GM12878 (cell line): Measurements from ENCODE around the gene OPA1. TPM values are rescaled to one million over a fixed set of nuclear protein-coding genes. Genes with fewer than 3 reads are reported as not detected.

Source experiments
- BHLHE40 ChIP-seq, 2 experiments: fragments of 450-650 bp in 1 of 2; IDR thresholded peaks; 2 replicates each; pipeline ENCODE4 v1.6.1; 2011 to 2017; ENCODE audit warnings: low read depth in 2 of 2, borderline replicate concordance in 1 of 2, improper control_type of control experiment in 1 of 2, low read length in 1 of 2, mild to moderate bottlenecking in 1 of 2
- CHD2 ChIP-seq: IDR thresholded peaks from 2 replicates; pipeline ENCODE4 v1.6.1; 2011; ENCODE audit warnings: low read depth, low read length, improper control_type of control experiment, borderline replicate concordance
- IKZF2 ChIP-seq, 2 experiments: fragments of 450-650 bp; IDR thresholded peaks; 2 replicates each; pipeline ENCODE4 v1.6.1; 2017; ENCODE audit warnings: mild to moderate bottlenecking in 2 of 2, moderate library complexity in 2 of 2
- MTA3 ChIP-seq: IDR thresholded peaks from 2 replicates; pipeline ENCODE4 v1.6.1; 2012; ENCODE audit warnings: low read length, inconsistent platforms, borderline replicate concordance
- MYC ChIP-seq: IDR thresholded peaks from 2 replicates; pipeline ENCODE4 v1.6.1; 2011; ENCODE audit warnings: mild to moderate bottlenecking, low read length, moderate library complexity, inconsistent platforms; ENCODE audit not compliant: insufficient read depth, insufficient replicate concordance, insufficient read length, severe bottlenecking
- NBN ChIP-seq: fragments of 450-650 bp; IDR thresholded peaks from 2 replicates; pipeline ENCODE4 v1.6.1; 2016
- NFXL1 ChIP-seq: fragments of 450-650 bp; IDR thresholded peaks from 2 replicates; pipeline ENCODE4 v1.6.1; 2017; ENCODE audit warnings: antibody characterized with exemption, mild to moderate bottlenecking, borderline replicate concordance
- NR2C1 ChIP-seq: fragments of 450-650 bp; IDR thresholded peaks from 2 replicates; pipeline ENCODE4 v1.6.1; 2017; ENCODE audit warnings: antibody characterized with exemption, mild to moderate bottlenecking, moderate library complexity
- SREBF1 ChIP-seq: IDR thresholded peaks from 2 replicates; pipeline ENCODE4 v1.6.1; 2012; ENCODE audit warnings: mild to moderate bottlenecking, low read length
- STAT3 ChIP-seq: IDR thresholded peaks from 2 replicates; pipeline ENCODE4 v1.6.1; 2011; ENCODE audit warnings: low read depth, low read length, improper control_type of control experiment
- polyA plus RNA-seq, 11 experiments: library from polyadenylated mRNA; depleted of rRNA in 4 of 11; unstranded in 6 of 11; stranded (reverse) in 5 of 11; fragments of >200 nt; fragmentation: Nextera tagmentation in 4 of 11; fragmentation: Illumina TruSeq in 1 of 11; extraction: Ambion mirVana in 4 of 11; extraction: Trizol in 1 of 11; gene quantifications; 1 replicate in 1 of 11; 2 replicates in 10 of 11; pipeline versions ENCODE4 v1.2.1 to v1.2.3, GENCODE V29; 2011 to 2016; ENCODE audit warnings: inconsistent platforms in 2 of 11, missing spikeins in 2 of 11, low read depth in 1 of 11
- total RNA-seq, 4 experiments: library from RNA; depleted of rRNA in 3 of 4; stranded (reverse); fragments of >200 nt in 3 of 4; fragmentation: Illumina TruSeq in 1 of 4; extraction: Trizol in 1 of 4; gene quantifications; 2 replicates each; pipeline versions ENCODE4 v1.2.1 to v1.2.3, GENCODE V29; 2013 to 2021
- TF ChIP-seq, protein P1 (sequence below): fragments of 450-650 bp; IDR thresholded peaks from 2 replicates; pipeline ENCODE4 v1.6.1; 2014; ENCODE audit warnings: mild to moderate bottlenecking
- TF ChIP-seq, protein P2 (sequence below): IDR thresholded peaks from 2 replicates; pipeline ENCODE4 v1.6.1; 2011; ENCODE audit warnings: borderline replicate concordance, low read depth, mild to moderate bottlenecking, moderate library complexity, low read length; ENCODE audit not compliant: insufficient read depth, poor library complexity, severe bottlenecking
- TF ChIP-seq, protein P3 (sequence below): fragments of 150-350 bp; IDR thresholded peaks from 2 replicates; pipeline ENCODE4 v1.6.1; 2016; ENCODE audit warnings: low read depth, low read length
- TF ChIP-seq, protein P4 (sequence below): fragments of 450-650 bp; IDR thresholded peaks from 2 replicates; pipeline ENCODE4 v1.6.1; 2016; ENCODE audit warnings: mild to moderate bottlenecking, moderate library complexity, borderline replicate concordance
- TF ChIP-seq, protein P5 (sequence below): IDR thresholded peaks from 2 replicates; pipeline ENCODE4 v1.6.1; 2012; ENCODE audit warnings: mild to moderate bottlenecking, low read depth, low read length

Gene OPA1
- total and polyA plus RNA-seq, 10 of the 15 experiments (the other 5 are each of a cell fraction or from before 2014, with no cell fraction given) = 14.7 to 108 (median 59.3) TPM

DNA sequence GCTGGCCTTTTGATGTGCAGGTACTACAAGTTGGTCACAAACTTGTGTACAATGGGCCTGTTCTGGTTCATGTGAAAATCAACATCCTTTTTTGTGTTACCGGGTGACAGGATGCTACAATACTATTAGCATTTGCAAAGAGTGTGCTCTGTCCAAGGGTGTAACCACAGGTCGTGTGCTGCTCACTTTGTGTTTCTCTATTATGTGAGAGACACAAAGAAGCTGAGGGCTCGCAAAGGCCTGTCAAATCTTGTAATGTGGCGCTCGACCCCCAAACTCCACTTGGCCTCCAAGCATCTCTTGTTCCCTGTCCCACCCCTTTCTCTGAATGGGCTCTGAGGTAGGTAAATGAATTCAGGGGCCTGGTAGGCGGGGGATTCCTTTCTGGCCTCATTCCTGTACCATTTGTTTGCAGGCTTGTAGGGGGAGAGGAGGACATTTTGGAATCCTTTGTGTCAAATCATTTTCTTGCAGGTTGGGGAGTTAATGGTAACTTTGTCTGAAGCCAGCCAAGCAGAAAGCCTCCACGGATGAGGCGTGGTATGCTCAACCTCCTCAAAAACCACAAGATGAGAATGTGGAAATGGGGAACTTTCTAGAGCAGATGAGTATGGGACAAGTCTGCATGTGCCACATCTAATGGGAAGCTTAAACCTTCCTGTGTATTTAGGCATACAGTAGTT, 109.1 kb downstream of the OPA1 start (continued):
- TF ChIP-seq, protein P1, sequence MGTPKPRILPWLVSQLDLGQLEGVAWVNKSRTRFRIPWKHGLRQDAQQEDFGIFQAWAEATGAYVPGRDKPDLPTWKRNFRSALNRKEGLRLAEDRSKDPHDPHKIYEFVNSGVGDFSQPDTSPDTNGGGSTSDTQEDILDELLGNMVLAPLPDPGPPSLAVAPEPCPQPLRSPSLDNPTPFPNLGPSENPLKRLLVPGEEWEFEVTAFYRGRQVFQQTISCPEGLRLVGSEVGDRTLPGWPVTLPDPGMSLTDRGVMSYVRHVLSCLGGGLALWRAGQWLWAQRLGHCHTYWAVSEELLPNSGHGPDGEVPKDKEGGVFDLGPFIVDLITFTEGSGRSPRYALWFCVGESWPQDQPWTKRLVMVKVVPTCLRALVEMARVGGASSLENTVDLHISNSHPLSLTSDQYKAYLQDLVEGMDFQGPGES = no peak
- TF ChIP-seq BHLHE40 (IDR thresholded peaks at IDR 0.05; ENCODE audit: borderline replicate concordance in 1 of 2, low read depth in 2 of 2, low read length in 1 of 2) (peak; percentile 47 to 51; a peak in 2 of 4 replicates), NFXL1 (no peak), NR2C1 (no peak), NBN (no peak), CHD2 (no peak), SREBF1 (no peak), MTA3 (0 out of 2 replicates have a peak, but pooled peaks have one; percentile 23), STAT3 (no peak), IKZF2 (IDR thresholded peaks at IDR 0.05) (peak; percentile 77 to 82), MYC (no peak)
- TF ChIP-seq, protein P2, sequence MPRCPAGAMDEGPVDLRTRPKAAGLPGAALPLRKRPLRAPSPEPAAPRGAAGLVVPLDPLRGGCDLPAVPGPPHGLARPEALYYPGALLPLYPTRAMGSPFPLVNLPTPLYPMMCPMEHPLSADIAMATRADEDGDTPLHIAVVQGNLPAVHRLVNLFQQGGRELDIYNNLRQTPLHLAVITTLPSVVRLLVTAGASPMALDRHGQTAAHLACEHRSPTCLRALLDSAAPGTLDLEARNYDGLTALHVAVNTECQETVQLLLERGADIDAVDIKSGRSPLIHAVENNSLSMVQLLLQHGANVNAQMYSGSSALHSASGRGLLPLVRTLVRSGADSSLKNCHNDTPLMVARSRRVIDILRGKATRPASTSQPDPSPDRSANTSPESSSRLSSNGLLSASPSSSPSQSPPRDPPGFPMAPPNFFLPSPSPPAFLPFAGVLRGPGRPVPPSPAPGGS = no peak
- TF ChIP-seq, protein P3, sequence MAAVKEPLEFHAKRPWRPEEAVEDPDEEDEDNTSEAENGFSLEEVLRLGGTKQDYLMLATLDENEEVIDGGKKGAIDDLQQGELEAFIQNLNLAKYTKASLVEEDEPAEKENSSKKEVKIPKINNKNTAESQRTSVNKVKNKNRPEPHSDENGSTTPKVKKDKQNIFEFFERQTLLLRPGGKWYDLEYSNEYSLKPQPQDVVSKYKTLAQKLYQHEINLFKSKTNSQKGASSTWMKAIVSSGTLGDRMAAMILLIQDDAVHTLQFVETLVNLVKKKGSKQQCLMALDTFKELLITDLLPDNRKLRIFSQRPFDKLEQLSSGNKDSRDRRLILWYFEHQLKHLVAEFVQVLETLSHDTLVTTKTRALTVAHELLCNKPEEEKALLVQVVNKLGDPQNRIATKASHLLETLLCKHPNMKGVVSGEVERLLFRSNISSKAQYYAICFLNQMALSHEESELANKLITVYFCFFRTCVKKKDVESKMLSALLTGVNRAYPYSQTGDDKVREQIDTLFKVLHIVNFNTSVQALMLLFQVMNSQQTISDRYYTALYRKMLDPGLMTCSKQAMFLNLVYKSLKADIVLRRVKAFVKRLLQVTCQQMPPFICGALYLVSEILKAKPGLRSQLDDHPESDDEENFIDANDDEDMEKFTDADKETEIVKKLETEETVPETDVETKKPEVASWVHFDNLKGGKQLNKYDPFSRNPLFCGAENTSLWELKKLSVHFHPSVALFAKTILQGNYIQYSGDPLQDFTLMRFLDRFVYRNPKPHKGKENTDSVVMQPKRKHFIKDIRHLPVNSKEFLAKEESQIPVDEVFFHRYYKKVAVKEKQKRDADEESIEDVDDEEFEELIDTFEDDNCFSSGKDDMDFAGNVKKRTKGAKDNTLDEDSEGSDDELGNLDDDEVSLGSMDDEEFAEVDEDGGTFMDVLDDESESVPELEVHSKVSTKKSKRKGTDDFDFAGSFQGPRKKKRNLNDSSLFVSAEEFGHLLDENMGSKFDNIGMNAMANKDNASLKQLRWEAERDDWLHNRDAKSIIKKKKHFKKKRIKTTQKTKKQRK = no peak
- TF ChIP-seq, protein P4, sequence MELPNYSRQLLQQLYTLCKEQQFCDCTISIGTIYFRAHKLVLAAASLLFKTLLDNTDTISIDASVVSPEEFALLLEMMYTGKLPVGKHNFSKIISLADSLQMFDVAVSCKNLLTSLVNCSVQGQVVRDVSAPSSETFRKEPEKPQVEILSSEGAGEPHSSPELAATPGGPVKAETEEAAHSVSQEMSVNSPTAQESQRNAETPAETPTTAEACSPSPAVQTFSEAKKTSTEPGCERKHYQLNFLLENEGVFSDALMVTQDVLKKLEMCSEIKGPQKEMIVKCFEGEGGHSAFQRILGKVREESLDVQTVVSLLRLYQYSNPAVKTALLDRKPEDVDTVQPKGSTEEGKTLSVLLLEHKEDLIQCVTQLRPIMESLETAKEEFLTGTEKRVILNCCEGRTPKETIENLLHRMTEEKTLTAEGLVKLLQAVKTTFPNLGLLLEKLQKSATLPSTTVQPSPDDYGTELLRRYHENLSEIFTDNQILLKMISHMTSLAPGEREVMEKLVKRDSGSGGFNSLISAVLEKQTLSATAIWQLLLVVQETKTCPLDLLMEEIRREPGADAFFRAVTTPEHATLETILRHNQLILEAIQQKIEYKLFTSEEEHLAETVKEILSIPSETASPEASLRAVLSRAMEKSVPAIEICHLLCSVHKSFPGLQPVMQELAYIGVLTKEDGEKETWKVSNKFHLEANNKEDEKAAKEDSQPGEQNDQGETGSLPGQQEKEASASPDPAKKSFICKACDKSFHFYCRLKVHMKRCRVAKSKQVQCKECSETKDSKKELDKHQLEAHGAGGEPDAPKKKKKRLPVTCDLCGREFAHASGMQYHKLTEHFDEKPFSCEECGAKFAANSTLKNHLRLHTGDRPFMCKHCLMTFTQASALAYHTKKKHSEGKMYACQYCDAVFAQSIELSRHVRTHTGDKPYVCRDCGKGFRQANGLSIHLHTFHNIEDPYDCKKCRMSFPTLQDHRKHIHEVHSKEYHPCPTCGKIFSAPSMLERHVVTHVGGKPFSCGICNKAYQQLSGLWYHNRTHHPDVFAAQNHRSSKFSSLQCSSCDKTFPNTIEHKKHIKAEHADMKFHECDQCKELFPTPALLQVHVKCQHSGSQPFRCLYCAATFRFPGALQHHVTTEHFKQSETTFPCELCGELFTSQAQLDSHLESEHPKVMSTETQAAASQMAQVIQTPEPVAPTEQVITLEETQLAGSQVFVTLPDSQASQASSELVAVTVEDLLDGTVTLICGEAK = no peak
- TF ChIP-seq, protein P5, sequence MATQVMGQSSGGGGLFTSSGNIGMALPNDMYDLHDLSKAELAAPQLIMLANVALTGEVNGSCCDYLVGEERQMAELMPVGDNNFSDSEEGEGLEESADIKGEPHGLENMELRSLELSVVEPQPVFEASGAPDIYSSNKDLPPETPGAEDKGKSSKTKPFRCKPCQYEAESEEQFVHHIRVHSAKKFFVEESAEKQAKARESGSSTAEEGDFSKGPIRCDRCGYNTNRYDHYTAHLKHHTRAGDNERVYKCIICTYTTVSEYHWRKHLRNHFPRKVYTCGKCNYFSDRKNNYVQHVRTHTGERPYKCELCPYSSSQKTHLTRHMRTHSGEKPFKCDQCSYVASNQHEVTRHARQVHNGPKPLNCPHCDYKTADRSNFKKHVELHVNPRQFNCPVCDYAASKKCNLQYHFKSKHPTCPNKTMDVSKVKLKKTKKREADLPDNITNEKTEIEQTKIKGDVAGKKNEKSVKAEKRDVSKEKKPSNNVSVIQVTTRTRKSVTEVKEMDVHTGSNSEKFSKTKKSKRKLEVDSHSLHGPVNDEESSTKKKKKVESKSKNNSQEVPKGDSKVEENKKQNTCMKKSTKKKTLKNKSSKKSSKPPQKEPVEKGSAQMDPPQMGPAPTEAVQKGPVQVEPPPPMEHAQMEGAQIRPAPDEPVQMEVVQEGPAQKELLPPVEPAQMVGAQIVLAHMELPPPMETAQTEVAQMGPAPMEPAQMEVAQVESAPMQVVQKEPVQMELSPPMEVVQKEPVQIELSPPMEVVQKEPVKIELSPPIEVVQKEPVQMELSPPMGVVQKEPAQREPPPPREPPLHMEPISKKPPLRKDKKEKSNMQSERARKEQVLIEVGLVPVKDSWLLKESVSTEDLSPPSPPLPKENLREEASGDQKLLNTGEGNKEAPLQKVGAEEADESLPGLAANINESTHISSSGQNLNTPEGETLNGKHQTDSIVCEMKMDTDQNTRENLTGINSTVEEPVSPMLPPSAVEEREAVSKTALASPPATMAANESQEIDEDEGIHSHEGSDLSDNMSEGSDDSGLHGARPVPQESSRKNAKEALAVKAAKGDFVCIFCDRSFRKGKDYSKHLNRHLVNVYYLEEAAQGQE = no peak
